Anterior cingulate cortex (tissue), 58 donors: ENCODE results near the gene CEMIP.

Source experiments
- DNase-seq, 58 donors: peaks; one replicate each; lab custom pipeline; 2025; lab: John Stamatoyannopoulos, UW

The CEMIP gene

DNA sequence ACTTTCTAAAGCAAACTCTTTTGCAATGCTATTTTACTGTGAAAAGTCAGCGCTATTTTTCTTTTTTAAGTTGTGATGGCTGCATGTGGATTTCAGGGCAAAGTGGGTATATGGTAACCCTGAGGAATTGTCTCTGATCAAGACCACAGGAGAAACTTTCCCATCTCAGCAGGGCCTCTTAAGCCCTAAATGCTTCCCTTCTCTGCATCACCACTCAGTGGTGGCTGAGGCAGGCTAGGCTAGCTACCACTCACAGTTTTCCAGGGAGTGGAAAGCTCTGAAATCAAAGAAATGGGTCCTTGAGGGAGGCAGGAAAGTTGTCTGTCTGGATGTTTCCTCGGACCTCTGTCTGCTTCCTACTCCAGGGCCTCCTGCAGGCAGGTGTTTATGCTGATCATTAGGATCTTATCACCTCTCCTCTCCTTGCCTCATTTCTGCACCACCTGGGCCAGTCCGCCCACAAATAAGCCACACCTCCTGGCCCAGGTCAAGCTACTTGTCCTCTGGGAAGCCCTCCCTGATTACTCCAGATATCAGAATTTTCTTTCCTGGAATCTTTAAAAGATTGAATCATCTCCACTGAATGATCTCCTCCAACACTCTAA lies 37.0 kb downstream of the CEMIP start:
- DNase-seq: no peak

DNA sequence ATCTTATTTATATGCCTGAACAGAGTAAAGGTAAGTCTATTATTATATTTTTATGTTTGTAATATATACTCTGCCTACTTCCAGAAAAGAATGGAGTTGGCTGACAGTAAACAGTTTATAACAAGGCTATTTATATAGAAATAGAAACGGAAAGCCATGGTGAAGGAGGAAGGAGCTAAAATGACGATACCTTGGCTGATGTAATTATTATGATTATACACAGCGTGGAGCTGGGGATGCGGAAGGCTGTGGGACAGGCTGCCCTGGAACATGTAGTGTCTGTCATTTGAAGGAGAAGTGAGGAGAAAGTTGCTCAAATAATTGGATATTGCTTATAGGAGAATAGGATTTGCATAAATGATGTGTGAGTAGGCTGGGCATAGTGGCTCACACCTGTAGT lies 37.8 kb downstream of the CEMIP start:
- no peak for DNase-seq

DNA sequence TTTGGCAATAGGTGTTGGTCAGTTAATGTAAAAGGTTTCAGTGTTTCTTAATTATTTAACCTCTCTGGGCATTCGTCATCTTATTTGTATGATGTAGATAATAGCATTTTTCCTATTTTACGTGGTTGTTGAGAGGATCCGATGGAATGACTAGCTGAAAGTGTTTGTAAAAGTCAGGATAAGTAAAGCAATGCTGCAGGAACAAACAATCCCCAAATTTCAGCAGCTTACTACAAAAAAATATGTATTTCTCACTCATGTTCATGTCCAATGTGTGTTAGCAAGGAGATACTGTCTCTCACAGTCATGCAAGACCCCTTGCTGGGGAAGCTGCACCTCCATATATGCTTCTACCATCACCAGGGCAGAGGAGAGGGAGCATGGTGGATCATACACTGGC lies 38.7 kb downstream of the CEMIP start:
- DNase-seq: no peak

DNA sequence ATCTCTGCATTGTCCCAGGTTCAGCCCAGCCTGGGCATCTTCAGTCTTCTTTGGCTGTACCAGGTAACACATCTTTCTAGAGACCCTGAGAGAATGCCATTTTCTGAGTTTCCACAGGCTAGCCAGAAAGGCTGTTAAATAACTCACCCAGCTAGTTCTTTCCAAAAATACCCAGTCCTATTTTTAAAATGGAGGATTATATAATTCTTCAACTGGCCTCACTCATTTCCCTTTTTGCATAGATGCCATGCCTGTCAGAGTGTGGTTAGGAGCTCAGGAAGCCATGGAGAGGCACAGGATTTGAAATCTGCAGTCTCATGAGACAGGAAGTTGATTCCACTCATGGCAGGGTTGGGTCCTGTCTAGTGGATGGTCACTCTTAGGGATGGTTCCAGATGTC lies 39.8 kb downstream of the CEMIP start:
- DNase-seq: peak in 1 of 58 donors; percentile 46

DNA sequence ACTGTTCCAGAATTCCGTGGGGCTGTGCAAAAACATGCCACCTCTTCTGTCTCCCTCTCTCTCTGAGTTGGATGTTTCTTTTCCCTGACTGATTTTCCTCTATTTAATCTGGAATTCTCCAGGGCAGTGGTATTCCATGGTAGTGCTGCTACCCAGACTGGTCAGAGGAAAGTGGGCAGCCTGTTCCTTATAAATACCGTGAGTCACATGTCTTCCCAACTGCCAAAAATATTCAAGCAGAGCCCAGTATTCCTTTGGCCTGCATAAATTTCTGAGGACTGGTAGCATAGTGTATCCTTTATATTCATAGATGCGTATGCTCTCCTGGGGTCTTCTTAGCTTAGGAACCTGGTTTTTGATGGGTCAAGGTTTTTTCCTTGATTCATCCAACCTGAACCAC lies 40.9 kb downstream of the CEMIP start:
- DNase-seq: no peak

DNA sequence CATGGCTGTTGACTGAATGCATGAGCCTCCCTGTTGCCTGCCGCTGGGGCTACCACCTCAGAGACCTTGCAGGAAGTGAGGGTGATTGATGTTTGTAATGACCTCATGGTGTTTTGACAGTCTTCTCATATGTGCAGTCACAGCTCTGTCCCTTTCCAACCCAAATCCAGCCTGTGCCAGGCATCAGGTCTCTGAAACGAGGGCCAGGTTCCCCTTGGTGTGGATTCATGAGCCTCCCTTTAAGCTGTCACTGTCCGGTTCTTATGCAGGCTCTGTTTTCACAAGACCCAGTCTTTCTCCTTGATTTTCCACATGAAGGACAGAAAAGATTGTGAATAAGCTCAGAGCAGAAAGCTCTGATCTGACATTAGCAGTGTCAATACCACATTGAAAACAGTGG lies 43.1 kb downstream of the CEMIP start:
- no peak for DNase-seq

DNA sequence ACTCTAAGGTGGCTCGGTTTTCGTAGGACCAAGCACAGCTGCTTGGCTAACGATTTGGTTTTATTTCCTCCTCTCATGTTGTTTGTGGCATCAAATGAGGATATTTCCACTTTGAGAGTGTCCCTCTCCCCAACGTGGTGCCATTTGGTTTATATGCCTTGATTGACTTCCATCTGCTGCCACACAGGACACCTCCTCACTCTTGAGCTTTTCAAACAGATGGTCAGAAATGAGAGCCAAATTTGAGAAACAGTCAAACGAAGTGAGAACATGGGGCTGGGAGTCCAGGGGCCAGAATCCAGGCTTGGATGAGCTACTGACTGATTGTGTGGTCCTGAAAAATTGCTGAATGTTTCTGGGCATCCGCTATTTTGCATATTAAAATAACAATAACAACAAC lies 43.5 kb downstream of the CEMIP start:
- DNase-seq: peak in 10 of 58 donors; percentile 14 to 60 (median 32)

DNA sequence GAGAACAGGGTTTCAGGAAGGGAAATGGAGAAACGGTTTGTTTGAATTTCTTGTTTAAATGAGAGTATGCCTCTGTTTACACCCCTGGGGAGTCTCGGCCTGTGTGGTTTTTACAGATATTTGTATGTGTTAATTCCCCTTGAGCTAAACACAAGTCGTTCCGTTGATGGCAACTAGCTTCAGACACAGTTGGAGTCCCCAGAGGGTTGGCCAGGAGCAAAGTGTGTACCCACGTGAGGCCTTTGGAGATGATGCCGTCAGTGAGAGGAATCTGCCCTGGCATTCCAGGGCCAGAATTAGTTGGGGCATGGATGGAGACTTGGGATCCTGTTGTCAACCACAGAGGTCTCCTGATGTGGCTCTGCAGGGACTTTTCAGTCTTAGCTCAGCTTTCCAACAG lies 44.0 kb downstream of the CEMIP start:
- DNase-seq: no peak

DNA sequence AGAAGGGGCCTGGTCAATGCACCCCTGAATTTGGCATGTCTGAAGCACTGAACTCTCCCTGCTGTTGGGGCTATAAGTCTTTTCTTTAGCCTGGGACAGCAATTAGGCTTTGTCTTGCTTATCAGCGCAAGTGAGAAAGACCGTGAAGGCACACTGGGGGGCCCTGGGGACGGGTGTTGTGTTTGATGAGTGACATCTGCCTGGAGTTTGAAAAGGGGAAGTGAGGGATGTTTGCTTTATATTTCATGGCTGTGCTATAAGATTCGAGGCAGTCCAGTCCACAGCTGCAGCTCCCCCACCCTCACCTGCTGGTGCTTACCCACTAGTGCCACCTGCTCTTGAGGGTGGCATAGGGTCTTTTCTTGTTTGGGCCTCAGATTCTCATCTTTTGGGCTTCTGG lies 44.8 kb downstream of the CEMIP start:
- DNase-seq: no peak

DNA sequence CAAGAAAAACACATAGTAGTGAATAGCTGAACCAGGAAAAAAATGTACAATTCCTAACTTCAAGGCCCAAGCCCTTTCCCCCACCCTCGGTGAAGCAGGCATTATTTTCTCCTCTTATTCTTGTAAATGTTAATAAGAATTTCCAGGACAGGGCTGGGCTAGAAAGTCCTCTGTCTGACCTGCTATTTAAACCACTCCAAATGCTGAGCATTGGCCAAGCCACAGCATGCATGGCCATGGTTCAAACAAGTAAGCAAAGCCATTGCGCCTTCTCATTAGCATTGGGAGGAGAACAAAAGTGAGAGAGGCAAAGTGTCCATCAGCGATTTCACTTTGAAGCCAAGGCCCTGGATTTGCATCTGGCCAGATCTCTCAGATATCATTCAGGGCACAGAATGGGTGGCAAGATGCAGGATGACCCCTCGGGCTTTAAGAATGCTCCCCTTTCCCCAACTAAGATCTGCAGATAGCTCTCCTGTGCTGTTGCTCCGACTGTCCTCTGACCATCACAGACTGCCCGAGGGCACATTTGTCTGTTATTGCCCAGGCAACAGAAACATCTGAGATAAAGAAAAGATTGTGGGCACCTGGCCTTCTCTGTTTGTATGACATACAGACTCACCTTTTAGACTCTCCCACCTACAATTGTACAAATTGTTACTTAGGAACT lies 46.3 kb downstream of the CEMIP start:
- DNase-seq: peak in 13 of 58 donors; percentile 2 to 53 (median 19)

DNA sequence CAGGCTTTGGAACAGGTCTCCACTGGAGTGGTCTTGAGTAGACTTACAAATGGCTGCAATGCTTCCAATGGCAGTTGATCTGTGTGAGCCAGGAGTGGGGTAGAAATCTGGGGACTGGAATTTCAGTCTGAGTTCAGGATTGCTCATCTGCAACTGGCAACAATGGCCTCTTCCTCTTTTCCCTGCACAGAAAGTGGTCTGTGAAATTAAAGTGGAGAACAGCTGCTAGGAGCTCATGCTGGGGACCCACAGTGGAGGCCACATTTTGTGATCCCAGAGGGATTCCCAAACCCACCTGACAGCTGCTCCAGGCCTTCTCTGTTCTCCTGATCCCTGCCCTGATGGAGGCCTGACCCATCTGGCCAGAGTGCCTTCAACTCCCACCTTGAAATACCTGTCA lies 49.6 kb downstream of the CEMIP start:
- no peak for DNase-seq

DNA sequence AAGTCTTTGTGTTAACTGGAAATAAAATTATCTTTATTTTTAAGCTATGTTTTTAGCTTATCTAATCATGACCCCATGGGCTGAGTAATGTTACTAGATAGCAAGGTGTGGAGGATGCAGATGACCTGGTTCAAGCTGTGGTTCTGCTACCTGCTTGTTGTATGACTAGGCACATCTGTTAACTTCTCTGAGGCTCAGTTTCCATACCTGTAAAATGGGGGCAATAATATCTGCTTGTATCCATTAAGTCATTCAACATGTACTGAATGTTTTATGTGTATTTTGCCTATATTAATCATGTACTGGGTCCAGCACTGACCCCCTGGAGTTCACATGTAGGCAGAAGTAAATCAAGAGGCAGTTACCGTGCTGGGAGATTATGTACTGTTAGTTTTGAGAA lies 51.5 kb downstream of the CEMIP start:
- DNase-seq: no peak

DNA sequence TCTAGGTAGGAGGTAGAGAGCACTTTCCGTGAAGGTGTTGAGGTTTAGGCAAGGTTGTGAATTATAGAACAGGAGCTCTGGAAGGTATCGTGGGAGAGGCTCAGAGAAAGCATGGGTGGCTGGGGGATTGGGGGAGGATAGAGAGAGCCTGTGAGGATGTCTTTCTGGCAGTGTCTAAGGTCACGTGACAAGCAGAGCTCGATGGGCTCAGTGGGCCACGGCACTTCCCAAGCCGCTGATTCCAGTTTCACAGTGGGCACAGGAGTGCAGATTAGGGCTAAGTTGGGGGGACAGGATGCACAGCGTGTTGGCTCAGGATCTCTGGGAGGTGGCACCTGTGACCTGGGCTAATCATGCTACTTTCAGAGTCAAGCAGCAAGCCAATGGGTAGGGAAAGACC lies 52.0 kb downstream of the CEMIP start:
- no peak for DNase-seq

DNA sequence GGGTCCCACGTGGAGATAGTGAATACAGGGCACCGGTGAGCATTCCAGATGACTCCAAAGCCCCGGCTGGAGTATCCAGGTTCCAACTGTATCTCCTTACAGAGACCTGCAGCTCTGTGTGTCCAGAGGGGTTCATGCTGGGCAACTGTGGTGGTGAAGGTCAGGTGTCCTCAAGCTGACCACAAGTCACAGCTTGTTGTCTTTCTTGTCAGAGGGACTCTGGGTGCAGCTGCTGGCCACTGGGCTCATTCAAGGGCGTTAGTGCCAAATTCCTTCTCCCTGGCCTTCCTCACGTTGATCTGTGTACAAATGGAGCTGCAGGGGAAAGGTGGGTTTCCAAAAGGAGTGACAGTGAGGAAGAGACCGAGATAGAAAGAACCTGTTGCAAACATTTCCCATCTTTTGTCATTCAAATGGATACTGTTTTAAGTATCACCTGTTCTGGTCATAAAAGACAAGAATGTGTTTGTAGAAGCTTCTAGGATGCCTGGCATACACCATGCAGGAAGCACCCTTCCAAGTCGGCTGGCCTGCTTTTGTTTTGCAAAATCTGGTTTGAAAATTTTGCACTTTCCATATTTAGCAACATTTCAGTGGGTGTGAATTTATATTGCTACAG lies 52.5 kb downstream of the CEMIP start:
- no peak for DNase-seq

DNA sequence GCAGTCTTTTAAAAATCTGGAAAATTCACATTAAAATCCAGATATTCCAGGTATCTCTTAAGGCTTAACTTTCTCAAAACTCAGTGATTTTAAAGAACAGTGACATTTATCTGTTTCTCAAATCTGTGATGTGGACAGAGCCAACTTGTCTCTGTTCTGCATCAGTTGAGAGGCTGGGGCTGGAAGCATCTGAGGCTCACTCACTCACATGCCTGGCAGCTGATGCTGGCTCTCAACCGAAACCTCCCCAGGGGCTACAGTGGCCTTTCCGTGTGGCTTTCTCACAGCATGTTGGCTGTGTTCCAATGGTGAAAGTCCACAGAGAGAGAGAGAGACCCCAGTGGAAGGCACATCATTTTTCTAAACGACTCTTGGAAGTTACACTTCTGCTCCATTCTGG lies 53.5 kb downstream of the CEMIP start:
- DNase-seq: no peak

DNA sequence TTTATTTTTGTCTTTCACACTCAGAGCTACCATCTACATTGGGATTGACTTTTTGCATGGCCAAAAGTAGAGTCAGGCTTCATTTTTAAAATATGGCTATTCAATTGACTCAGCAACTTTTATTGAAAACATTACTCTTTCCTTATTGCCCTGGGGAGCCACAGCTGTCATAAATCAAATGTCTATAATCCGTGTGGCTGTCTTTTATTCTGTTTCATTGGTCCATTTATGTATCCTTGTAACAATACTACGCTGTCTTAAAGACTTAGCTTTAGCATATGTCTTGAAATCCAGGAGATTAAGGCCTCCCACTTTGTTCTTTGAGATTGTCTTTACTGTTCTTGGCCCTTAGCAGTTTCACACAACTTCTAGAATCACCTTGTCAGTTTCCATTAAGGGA lies 55.2 kb downstream of the CEMIP start:
- no peak for DNase-seq

DNA sequence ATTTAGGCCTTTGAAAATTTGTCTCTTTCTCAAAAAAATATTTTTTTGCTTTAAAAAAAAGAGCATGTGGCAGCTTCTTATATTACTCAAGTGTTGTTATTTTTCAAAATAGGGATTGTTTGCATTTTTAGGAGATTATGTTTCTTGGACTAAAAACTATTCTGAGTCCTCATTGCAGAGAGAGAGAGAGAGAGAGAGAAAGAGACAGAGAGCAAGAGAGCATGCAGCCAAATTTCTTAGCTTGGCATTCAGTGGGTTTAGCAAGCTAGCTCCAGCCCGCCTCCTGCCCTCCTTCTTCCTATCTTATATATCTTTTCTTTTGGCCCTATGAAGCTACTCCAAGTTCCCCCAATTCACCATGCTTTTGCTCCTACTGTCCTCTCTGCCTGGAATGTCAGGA lies 55.7 kb downstream of the CEMIP start:
- peak in 1 of 58 donors; percentile 7 for DNase-seq

DNA sequence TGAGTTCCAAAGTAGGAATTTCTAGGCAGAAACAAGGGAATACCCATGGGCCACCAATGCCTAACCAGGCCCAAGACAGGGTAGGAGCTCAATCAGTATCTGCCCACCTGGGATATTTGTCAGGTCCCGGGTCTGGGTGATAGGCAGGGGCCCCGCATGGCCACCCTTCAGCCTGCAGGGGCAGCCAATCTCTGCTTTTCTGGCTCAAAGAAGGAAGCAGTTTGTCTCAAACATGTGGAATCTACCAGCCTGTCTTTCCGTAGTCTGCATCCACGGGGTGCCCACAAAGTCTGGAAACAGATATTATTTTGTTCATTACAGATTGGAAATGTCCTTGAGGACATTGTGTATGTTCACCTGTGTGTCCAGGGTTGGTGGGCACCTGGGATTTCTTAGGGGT lies 56.2 kb downstream of the CEMIP start:
- no peak for DNase-seq

DNA sequence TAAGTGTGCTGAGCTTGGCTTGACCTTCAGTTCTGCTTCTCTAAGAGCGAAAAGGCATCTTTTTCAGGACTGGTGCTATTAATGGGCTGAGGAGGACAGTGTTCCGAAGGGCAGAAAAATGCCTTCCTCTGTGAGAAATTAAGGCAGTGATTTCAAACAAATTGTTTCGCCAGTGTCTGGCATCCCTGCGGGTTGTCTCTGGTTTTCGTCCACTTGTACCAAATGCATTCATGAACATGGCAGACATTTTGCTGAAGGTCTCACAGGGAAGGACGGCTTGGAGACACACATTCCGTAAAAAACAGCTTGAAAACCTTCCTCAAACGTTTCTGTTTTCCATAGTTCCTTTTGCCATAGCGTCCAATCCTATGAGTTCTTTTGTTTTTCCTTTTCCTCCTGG lies 57.1 kb downstream of the CEMIP start:
- no peak for DNase-seq

DNA sequence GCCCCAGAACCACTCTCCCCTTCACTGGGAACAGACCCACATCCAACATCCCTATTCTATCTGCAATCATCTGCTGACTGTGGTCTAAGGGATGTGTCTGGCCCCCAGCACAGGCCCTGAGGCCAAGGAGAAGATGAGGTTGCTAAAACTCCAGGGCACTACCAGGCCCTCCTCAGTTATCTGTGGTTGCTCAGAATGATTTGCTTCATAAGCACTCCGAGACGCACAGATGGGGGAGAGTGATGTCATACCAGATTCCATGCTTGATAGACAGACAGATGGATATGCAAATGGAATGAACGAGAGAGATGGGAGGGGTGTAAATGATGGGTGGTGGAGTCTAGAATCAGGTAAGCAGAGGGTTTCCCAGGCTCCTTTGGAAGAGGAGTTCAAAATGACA lies 57.8 kb downstream of the CEMIP start:
- no peak for DNase-seq

DNA sequence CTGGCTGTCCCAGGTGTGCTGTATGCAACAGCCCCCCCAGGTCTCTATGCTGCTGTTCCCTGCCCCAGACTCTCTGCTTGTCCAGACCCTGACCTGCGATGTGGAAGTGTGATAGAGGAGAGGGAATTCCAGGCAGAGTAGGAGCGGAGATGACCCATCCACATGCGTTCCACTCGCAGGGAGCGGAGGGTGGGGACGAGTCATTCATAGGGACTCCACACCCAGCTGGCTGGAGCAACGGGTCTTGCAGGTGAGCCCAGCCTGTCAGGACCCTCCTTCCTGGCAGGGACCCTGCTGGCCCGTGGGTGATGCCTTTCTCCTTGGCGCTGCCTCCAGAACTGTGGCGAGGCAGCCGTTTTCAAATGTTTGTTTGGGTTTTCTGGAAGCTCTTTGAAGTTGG lies 58.8 kb downstream of the CEMIP start:
- DNase-seq: no peak

DNA sequence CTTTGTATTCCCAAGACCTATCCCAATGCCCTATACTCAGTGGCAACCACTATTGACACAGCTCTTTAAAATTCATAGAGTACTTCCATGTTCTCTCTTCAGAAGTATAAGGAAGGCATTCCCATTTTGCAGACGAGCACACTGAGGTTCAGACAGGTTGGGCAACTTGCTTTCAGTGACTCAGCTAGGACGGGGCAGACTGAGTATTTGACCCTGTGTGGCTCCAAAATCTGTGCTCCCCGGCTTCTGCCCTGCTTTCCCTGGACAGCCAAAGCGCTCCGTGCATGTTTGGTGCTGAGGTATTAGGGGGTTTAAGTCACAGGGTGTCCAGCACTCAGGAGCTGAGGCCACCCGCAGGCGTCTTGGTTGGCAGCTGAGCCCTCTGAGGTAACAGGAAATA lies 59.5 kb downstream of the CEMIP start:
- no peak for DNase-seq
